AG10803 (cell line): ENCODE measurements around the gene TRAIP.
A peak's percentile ranks its signal among the peaks of the same experiment; 100 is the strongest.

ENCODE experiments used
- DNase-seq: peaks from one replicate; pipeline ENCODE4 v3.0.0; 2010; ENCODE audit warnings: low read depth
- H3K4me3 ChIP-seq: 2 replicates; pipeline ENCODE4 v1.5.1; 2011; ENCODE audit warnings: mild to moderate bottlenecking, low read length, control low read depth
- CTCF ChIP-seq: conservative IDR thresholded peaks from 2 replicates; pipeline ENCODE4 v1.5.1; 2011; ENCODE audit warnings: mild to moderate bottlenecking, low read length, control low read depth, inconsistent platforms

Gene TRAIP

DNA sequence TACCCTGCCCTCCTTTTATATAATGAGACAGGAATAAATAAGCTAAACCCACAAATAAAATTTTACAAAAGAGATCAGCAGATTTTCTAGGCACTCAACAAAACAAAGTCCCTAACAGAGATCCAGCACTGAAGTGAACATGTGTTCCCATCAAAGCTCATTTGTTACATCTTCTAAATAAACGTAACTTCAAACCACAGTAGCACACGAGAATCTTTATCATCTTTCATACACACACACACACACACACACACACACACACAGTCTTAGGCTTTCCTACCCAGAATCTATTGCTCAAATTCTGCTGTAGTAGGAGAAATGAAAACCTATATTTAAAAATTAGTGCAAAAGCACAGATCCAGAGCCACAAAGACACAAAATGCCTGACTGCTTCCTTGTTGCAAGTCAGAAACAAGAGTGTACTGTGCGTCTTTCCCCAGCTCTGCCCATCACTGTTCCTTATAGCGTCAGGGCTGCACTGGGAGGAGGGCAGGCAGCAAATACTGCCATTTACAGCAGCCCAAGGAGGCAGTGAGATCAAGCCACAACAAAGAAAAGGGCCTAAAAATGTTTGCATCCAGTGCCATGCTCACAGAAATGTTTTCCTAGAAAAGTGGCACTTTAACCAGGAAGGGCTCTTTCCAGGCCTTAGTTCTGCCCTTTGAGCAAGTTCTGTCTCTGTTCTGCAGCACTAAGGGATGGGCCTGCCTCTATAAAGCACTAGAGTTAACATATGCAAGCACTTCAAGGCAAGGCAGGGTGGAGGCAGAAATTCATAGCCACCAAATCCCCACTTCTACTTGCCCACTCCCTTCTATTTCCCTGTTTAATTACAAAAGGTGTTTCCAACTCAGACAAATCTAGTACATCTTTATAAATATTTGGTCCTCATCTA lies 76.0 kb downstream of the TRAIP start:
- DNase-seq, result no peak
- TF ChIP-seq CTCF, result no peak
- no peak overlapping the region for H3K4me3 ChIP-seq

GRCh38 chr3:49779358-49780079 lies 76.8 kb downstream of the TRAIP start:
- TF ChIP-seq CTCF, result no peak
- peak; percentile 17 for DNase-seq

More at GRCh38 chr3:49779358-49780079, 76.8 kb downstream of the TRAIP start:
- H3K4me3 ChIP-seq, result no peak overlapping the region
